Mucosa of rectum (tissue), 2 donors: Measurements from ENCODE around the gene CLEC3B.
"Not testable (repeated sequence)": the region's sequence is repeated elsewhere in the genome, so short reads cannot be mapped to it uniquely, and the experiment has no call there.

Source experiments
- H3K27ac ChIP-seq, 2 donors: one replicate each; pipeline ENCODE4 v1.7.0; 2013; ENCODE audit warnings: inconsistent platforms in 2 of 2, low read depth in 2 of 2, low read length in 2 of 2
- H3K27me3 ChIP-seq, 2 donors: one replicate each; pipeline ENCODE4 v1.7.0; 2013; ENCODE audit warnings: low read length in 2 of 2; ENCODE audit not compliant: control insufficient read depth in 2 of 2, insufficient read depth in 2 of 2
- H3K36me3 ChIP-seq, 2 donors: one replicate each; pipeline ENCODE4 v1.7.0; 2013; ENCODE audit warnings: low read length in 2 of 2; ENCODE audit not compliant: control insufficient read depth in 2 of 2, insufficient read depth in 2 of 2
- H3K4me1 ChIP-seq, 2 donors: one replicate each; pipeline ENCODE4 v1.7.0; 2013; ENCODE audit warnings: low read length in 2 of 2, mild to moderate bottlenecking in 1 of 2; ENCODE audit not compliant: control insufficient read depth in 2 of 2, insufficient read depth in 2 of 2
- H3K4me3 ChIP-seq, 2 donors: one replicate each; pipeline ENCODE4 v1.7.0; 2013; ENCODE audit warnings: low read length in 2 of 2
- H3K9ac ChIP-seq, 2 donors: one replicate each; pipeline ENCODE4 v1.7.0; 2013; ENCODE audit warnings: low read length in 2 of 2, low read depth in 1 of 2, mild to moderate bottlenecking in 1 of 2
- H3K9me3 ChIP-seq, 2 donors: one replicate each; pipeline ENCODE4 v1.7.0; 2013; ENCODE audit warnings: low read length in 2 of 2; ENCODE audit not compliant: control insufficient read depth in 2 of 2
- donor health status: healthy.
- donor health status: Normal muscosa, but diverticular disease.

The CLEC3B gene

GRCh38 chr3:45048244-45048643 lies 22.1 kb downstream of the CLEC3B start:
- no peaks in the 10 kb centered on the region for H3K9me3 ChIP-seq
- peaks cover 0 to 2% of the 10 kb centered on the region in 2 donors for H3K4me1 ChIP-seq
- H3K36me3 ChIP-seq: no peaks in the 10 kb centered on the region
- H3K27me3 ChIP-seq: no peaks in the 10 kb centered on the region
- no peak overlapping the region for H3K27ac ChIP-seq
- H3K4me3 ChIP-seq: no peak overlapping the region
- no peak overlapping the region for H3K9ac ChIP-seq

DNA sequence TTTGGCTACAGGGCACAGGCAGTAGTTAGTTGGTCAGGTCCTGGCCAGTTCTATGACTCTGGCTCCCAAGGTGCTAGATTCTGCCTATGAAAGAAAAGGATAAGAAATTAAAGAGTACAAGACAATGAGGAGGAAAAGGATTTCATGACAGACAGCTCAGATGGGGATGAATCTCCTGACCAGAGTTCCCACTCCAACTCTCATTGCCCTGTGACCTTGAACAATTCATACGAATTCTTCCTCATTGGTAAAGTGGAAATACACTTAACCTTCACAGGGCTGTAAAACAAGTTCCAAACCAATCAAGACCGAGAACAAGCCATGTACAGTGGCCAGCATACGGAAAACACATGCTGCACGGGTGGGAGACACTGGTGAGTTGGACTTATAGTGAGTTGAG lies 23.7 kb downstream of the CLEC3B start:
- Histone ChIP-seq H3K27me3 (no peaks in the 10 kb centered on the region), H3K4me3 (no peak overlapping the region), H3K36me3 (no peaks in the 10 kb centered on the region), H3K9ac (no peak overlapping the region), H3K4me1 (no peaks in the 10 kb centered on the region), H3K9me3 (no peaks in the 10 kb centered on the region), H3K27ac (no peak overlapping the region)

GRCh38 chr3:45051685-45052084 lies 25.6 kb downstream of the CLEC3B start:
- H3K4me1 ChIP-seq: no peaks in the 10 kb centered on the region
- no peak overlapping the region for H3K9ac ChIP-seq
- no peak overlapping the region for H3K27ac ChIP-seq
- H3K36me3 ChIP-seq: no peaks in the 10 kb centered on the region
- H3K27me3 ChIP-seq: no peaks in the 10 kb centered on the region
- no peak overlapping the region for H3K4me3 ChIP-seq
- no peaks in the 10 kb centered on the region for H3K9me3 ChIP-seq

DNA sequence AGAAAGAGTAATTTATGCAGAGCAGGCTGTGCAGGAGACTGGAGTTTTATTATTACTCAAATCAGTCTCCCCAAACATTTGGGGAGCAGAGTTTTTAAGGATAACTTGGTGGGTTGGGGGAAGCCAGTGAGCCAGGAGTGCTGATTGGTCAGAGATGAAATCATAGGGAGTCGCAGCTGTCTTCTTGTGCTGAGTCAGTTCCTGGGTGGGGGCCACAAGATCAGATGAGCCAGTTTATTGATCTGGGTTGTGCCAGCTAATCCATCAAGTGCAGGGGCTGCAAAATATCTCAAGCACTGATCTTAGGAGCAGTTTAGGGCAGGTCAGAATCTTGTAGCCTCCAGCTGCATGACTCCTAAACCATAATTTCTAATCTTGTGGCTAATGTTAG lies 27.7 kb downstream of the CLEC3B start:
- H3K27me3 ChIP-seq: not testable (repeated sequence)

GRCh38 chr3:45054196-45054857 lies 28.2 kb downstream of the CLEC3B start:
- Histone ChIP-seq H3K27me3 (no peaks in the 10 kb centered on the region), H3K4me1 (no peaks in the 10 kb centered on the region), H3K4me3 (no peak overlapping the region), H3K27ac (no peak overlapping the region), H3K9ac (no peak overlapping the region), H3K36me3 (no peaks in the 10 kb centered on the region), H3K9me3 (no peaks in the 10 kb centered on the region)

More for the DNA sequence above, 27.7 kb downstream of the CLEC3B start:
- not testable (repeated sequence) for H3K36me3 ChIP-seq, H3K27ac ChIP-seq, H3K9ac ChIP-seq, H3K4me3 ChIP-seq, H3K4me1 ChIP-seq, H3K9me3 ChIP-seq

- Histone ChIP-seq H3K36me3 (no peaks in the 10 kb centered on the region), H3K27me3 (no peaks in the 10 kb centered on the region), H3K27ac (peak overlapping the region in 1 of 2 donors; percentile 17), H3K4me1 (no peaks in the 10 kb centered on the region), H3K9ac (no peak overlapping the region), H3K4me3 (no peak overlapping the region), H3K9me3 (no peaks in the 10 kb centered on the region)
These were observed 28.9 kb downstream of the CLEC3B start for GRCh38 chr3:45055032-45055410.

GRCh38 chr3:45055411-45056143 lies 29.5 kb downstream of the CLEC3B start:
- Histone ChIP-seq H3K4me3 (no peak overlapping the region), H3K36me3 (no peaks in the 10 kb centered on the region), H3K27ac (peak overlapping the region in 1 of 2 donors; percentile 17), H3K9me3 (no peaks in the 10 kb centered on the region), H3K4me1 (no peaks in the 10 kb centered on the region), H3K9ac (no peak overlapping the region), H3K27me3 (no peaks in the 10 kb centered on the region)

- no peaks in the 10 kb centered on the region for H3K9me3 ChIP-seq
- H3K4me1 ChIP-seq: no peaks in the 10 kb centered on the region
- no peak overlapping the region for H3K9ac ChIP-seq
- no peak overlapping the region for H3K27ac ChIP-seq
- H3K27me3 ChIP-seq: no peaks in the 10 kb centered on the region
- H3K36me3 ChIP-seq: no peaks in the 10 kb centered on the region
- no peak overlapping the region for H3K4me3 ChIP-seq
These were observed 30.7 kb downstream of the CLEC3B start for GRCh38 chr3:45056608-45057301.

- Histone ChIP-seq H3K36me3 (no peaks in the 10 kb centered on the region), H3K9ac (no peak overlapping the region), H3K4me1 (no peaks in the 10 kb centered on the region), H3K27me3 (no peaks in the 10 kb centered on the region), H3K9me3 (no peaks in the 10 kb centered on the region), H3K4me3 (no peak overlapping the region), H3K27ac (no peak overlapping the region)
These were observed 31.5 kb downstream of the CLEC3B start for GRCh38 chr3:45057557-45057956.

DNA sequence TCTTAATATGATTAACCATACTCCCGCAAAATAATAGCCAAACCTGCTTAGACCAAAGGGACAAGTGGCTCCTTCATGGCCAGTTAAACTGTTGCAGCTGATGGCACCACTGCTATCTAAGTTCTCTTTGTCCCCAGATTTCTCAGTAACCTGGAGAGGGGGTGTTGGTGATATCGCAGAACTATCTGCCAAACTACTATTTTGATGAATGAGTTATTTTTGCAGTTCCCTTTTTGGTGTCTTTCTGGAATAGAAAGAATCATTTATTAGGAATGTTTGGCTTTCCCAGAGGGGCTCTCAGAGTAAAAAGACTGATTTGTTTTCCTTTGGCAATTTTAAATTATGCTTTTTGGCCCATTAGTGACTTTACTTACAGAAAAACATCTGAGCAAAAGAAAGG lies 33.0 kb downstream of the CLEC3B start:
- H3K27me3 ChIP-seq: no peaks in the 10 kb centered on the region
- H3K36me3 ChIP-seq: no peaks in the 10 kb centered on the region
- H3K27ac ChIP-seq: no peak overlapping the region
- no peaks in the 10 kb centered on the region for H3K9me3 ChIP-seq
- no peak overlapping the region for H3K9ac ChIP-seq
- no peaks in the 10 kb centered on the region for H3K4me1 ChIP-seq
- no peak overlapping the region for H3K4me3 ChIP-seq
